Erythroblast (primary cell): ENCODE data around the gene ZFP91.

ENCODE experiments used
- GATA1 ChIP-seq: IDR thresholded peaks from 2 replicates; pipeline ENCODE4 v1.6.1; 2011; ENCODE audit warnings: low read depth, mild to moderate bottlenecking, control low read depth, low read length, moderate library complexity
- POLR2A ChIP-seq: IDR thresholded peaks from 2 replicates; pipeline ENCODE4 v1.6.1; 2011; ENCODE audit warnings: mild to moderate bottlenecking, low read length

DNA sequence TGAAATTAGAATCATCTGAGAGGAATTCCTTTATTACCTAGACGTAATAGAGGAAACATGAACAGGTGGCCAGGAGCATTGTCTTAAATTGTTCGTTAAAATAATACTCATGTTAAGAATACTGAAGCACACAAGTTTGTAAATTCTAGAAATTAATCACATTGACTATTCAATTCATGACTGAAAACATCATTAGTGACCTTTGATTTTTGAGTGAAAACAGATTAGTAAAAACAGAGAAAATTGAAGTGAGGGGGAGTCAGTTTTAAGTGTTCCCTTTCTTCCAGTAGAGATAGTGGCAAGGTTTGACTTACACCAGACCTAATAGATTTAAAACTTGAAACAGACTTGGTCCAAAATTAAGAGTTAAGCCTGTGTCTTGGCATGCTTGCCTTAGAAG is 1.4 kb downstream of the ZFP91 start:
- no peak for TF ChIP-seq POLR2A
- no peak for TF ChIP-seq GATA1
